GM19467 (cell line): ENCODE results near the gene NTMT1.

Source experiments
- ATAC-seq: cut with Tn5 transposase; IDR thresholded peaks from one replicate; pipeline ENCODE4 v1.9.1; 2021; ENCODE audit warnings: mild to moderate bottlenecking, moderate library complexity; ENCODE audit not compliant: unreplicated experiment

Gene NTMT1

DNA sequence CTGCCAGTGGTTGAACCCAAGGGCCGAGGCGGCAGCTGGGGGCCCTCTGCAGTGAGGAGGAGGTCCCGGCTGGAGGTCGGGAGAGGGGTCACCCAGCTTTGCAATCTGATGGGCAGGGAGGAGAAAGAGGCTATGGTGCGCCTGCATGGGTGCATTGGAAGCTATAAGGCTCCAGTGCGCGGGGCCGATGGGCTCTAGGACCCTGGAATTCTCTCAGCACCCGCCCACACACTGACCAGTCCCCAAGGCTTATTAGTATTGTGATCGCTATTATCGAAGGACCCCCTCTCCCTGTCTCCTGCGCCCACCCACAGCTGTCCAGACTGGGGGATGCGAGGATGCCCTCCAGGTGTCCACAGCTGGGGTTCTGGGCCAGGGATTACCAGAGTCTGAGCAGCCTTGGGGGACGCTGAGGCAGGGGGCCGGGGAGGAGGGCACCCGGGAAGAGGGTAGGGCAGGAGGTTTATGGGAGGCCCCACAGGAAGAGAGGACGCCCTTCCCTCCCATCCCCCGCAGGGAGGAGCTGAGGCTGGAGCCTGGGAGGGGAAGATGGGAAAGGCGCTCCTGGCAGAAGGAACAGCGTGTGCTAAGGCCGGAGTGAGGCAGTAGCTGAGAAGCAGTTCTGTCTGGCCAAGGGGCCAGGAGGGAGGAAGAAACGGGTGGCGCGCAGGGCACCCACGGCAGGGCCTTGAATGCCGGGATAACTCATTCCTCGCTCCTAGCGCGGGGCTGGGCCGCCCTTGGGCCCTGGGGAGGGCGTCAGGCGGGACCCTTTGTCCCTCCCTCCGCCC, 29.2 kb upstream of the NTMT1 start:
- ATAC-seq: no peak

DNA sequence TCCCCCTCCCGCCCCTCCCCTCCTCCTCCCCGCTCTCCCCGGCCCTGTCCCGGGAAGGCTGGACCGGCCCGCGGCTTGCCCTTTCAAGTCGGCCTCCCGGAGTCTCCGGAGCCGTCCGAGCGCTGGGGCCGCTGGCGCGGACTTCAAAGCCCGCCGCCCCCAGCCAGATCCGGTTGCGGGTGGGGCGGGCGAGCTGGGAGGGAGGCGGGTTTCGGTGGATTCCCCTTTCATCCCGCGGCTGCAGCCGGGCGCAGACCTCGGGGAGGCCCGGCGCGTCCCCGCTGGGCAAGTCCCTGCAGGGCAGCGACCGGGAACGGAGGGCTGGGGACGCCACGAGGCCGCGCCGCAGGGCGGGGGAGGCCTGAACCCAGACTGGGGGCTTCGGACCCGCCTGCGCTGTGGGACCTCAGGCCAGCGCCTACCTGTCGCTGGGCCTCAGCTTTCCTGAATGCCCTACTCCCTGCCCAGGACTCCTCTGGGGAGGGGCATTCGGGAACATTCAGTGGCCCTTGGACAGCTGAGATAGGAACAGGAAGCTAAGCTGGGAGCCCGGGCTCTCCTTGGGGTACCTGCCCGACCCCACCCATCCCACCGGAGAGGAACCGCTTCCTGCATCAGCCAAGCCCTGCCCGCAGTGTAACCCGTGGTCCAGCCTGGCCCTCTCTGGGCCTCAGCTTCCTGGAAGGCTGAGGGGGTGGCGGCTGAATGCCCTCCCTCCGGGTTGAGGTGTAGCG, 28.4 kb upstream of the NTMT1 start:
- no peak for ATAC-seq

DNA sequence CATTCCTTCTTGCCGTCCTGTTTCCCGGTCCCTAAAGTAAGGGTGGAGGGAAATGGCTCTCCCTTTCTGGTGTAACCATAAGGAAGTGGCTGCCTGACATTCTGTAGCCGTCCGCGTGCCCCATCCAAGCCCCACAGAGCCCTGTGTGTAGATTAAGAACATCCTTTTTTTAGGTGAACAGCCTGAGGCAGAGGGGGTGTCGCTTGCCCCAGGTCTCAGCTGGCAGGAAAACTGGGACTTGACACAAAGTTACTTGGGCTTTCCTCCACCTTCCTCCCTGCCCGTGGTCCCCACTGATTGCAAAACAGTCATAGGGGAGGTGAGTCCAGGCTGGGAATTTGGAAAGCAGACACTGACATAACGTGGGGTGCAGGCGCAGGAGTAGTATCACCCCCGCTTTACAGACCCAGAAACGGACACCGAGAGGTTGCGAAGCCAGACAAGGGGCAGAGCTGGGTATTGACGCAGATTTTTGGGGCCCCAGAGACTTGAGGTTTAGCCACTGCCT, 27.8 kb upstream of the NTMT1 start:
- ATAC-seq: no peak

DNA sequence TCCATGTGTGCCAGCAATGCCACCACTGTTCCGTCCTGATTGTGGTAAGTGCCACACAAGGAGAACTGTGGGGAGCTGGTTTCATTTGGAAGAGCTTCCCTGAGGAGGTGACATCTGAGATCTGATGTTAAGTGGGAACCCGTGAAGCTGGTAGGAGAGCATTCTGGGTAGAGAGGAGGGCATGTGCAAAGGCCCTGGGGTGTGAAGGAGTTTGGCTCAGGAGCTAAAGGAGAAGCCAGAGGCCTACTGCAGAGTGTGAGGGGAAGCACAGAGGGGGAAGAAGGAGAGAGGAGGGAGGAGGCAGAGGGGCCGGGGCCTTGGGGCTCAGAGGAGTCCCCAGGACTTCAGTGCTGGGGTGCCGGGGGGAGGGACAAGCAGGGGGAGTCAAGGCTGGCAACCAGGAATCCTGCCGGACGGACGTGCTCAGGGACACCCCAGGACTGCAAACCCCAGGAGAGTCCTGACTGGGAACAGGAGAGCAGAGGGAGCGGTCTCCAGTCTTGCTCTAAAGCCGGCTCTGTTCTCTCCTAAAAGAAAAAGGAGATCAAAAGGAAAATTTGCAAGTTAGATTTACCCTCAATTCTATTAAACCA, 24.8 kb upstream of the NTMT1 start:
- ATAC-seq: no peak

DNA sequence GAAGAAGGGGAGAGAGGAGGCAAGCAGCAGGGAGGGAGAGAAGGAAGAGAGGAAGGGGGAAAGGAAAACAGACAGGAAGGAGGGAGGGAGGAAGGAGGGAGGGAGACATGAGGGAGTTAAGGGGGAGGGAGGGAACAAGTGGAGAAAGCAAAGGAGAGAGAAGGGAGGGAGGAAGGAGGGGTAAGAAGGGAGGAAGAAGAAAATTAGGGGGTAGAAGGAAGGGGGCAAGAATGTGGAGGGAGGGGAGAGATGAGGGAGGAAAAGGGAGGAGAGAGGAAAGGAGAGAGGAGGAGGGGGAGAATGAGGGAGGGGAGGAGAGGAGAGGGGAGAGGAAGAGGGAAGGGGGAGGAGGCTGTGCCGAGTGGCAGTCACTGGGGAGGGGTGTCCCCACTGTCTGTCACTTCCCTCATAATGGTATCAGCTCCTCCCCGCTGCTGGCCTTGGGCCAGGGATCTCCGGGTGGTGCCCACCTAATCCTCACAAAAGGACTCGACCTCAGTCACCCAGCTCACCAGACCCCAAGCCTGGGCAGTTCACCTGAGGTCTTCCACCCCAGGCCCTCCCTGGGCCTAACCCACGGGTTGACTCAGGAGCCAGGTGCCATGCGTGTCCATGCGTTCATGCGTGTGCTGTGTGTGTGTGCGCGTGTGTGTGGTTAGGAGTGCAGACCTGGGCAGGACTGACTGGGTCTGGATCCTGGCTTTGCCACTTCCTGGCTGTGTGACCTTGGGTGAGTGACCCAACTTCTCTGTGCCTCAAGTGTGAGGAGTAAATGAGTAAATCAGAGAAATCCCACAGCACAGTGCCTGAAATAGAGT, 23.2 kb upstream of the NTMT1 start:
- no peak for ATAC-seq

DNA sequence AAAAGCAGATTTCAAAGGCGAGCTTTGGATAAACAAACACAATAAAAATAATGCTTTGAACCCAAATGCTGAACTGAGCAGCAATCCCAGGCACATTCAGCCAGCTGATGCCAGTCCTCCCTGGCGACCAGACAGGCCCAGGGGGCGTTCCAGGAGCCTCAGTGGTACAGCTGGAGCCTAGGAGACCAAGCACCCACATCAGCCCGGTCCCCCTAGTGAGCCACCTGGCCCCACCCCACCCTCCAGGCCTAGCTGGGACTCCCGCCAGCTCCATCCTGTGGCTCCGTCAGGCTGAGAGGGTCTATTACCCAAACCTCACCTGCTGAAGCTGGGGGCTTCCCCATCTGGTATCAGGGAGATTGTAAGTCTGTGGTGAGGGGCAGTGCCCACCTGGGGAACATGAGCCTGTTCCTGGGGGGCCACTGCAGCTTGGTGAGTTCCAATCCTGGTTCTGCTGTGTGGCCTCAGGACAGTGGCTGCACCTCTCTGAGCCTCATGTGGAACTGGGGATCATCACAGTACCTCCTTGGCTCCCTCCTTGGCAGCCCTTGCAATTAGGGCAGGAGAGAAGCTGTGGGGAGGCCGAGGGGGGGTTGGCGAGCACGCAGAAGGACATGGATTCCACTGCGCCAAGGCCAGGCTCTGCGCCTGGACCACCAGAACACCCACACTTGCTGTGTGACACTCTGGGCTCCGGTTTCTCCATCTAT, 21.8 kb upstream of the NTMT1 start:
- no peak for ATAC-seq

DNA sequence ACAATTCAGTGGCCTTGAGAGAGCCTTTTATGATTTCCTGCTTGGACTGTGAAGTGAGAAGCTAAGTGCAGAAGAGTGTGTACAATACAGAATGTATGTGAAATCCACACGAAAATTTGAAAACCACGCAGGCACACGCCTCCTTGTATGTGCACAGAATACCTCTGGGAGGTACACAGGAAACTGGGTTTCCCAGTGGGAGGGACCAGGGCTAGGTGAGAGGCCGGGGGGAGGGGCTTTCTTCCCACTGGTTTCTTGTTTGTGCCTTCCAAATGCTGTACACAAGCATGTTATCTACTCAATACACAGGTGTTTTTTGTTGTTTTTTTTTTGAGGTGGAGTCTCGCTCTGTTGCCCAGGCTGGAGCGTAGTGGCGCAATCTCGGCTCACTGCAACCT, 21.2 kb upstream of the NTMT1 start:
- ATAC-seq: no peak

DNA sequence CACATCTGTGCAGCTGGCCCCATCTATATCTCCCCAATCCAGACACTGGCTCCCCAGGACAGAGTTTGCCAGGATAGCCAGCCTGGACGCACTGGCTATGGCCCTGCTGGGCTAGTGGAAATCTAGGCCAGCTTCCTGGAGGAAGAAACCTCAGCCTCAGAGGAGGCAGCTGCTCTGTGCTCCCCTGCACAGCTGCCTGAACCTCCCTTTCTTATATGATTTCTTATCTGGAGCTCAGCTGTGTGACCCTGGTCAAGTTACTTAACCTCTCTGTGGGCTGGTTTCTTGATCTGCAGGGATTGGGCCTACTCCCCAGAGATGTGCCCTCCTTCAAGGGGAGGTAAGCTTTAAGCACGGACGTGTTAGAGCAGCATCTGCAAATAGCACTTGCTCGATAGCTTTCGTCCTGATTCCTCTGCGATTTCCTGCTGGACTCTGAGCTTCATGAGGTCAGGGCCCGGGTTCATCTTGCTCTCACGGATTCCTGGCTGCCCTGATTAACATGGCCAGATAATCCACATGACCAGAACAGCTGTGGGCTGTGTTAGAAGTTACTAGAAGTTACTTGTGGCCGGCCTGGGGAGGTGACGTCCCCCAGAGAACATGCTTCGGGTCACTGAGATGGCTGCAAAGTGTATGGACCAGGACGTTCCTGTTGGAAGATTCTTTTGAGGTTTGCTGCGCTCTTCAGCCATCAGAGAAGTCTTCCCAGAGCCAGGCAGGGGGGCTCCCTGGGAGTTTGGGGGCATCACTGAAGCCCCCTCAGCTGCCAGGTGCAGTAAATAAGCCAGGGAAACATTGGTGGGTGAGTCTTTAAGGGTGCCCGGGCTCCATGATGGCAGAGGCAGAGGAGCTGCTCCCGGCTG, 19.6 kb upstream of the NTMT1 start:
- ATAC-seq: no peak

DNA sequence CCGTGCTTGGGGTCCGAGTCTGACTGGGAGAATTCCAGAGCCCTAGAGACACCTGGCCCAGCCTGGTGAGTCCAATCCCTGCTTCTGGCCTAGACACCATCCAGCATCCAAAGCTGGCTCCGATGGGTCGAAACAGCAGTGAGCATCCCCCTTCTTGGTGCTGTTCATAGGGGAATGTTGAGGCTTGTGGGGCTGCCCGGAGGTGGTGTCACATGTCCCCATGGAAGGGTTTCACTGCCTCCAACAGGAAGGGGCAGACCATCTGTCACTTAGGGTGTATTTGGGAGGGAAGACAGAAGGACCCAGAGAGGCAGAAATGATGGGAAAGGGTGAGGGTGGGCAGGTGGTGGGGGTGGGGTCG, 19.0 kb upstream of the NTMT1 start:
- ATAC-seq: no peak

DNA sequence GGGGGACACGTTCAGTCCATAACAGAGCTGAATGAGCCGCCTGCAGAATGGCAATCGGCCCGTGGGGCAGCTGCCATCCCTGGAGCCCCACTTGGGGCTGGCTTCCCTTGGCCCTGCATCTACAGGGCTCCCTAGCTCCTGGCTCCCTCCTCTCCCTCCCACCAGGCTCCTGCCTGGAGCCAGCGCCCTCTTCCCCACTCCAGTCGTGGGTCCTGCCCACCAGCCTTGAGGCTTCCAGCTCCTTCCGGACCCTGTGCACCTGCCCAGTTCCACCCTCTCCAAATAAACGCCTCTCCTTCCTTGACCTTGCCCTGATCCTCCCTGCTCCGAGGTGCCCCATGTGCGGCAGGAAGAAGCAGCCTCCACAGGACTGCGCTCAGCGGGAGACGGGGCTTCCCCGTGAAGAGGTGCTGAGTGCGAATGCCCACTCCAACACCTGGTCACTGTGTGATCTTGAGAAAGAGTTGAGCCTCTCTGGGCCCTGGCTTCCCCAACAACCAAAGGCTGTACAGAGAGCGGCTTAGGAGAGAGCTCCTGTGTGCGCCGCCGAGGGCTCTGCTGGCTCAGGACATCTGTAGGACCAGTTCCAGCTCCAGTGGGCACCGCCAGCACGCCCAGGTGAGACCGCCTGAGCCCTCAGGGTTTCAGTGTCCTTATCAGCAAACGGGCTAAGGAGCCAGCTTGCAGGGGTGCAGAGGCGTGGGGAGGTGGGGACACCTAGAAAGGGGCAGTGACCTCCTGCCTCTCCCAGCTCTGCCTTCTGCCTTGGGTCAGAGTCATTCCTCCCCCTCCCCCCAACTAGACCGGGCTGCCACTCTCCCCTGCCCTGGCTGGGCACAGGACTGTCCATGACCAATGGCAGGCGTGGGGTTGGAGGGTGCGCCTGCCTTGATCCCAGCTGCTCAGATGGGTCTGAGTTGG, 17.1 kb upstream of the NTMT1 start:
- ATAC-seq: no peak

DNA sequence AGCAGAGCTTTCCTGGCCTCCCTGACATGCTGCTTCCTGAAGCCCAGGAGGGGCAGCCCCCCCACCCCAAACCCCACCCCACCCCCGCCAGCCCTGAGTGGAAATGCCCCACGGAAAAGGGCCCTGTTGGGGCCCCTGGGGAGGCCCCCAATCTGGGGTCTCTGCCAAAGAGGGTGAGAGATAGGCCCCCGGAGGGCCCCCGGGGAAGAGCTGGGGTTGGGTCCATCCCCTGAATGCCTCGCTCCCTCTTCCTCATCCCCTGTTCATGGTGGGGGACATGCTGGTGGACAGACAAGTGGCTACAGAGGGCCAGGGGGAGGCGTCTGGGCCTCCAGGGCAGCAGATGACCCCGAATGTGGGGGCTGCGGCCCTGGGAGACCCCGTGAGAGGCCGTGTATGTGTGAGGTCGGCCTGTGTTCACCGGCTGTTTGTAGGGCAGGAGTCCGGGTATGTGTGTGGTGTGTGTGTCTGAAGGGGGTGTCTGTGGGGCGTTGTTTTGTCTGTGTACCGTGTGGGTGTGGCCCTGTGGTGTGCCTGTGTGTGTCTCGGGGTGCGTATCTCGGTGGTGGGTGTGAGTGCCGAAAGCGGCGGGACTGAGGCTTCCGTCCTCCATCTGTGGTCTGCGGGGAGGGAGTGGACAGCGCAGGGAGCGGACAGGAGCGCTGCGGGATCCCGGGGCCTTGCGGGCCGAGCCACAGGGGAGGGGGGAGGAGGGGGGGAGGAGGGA, 16.3 kb upstream of the NTMT1 start:
- no peak for ATAC-seq

DNA sequence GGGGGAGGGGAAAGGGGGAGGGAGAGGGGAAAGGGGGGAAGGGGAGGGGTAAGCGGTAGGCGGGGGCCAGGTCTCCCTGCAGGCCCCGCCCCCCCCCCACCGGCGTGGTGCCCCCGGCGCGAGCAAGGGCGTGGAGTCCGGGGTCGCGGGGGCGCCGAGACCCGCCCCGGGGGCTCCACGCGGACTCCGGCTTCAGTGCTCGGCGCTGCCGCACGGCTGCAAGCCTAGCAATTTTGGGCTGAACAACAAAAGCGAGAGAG, 15.8 kb upstream of the NTMT1 start:
- no peak for ATAC-seq

DNA sequence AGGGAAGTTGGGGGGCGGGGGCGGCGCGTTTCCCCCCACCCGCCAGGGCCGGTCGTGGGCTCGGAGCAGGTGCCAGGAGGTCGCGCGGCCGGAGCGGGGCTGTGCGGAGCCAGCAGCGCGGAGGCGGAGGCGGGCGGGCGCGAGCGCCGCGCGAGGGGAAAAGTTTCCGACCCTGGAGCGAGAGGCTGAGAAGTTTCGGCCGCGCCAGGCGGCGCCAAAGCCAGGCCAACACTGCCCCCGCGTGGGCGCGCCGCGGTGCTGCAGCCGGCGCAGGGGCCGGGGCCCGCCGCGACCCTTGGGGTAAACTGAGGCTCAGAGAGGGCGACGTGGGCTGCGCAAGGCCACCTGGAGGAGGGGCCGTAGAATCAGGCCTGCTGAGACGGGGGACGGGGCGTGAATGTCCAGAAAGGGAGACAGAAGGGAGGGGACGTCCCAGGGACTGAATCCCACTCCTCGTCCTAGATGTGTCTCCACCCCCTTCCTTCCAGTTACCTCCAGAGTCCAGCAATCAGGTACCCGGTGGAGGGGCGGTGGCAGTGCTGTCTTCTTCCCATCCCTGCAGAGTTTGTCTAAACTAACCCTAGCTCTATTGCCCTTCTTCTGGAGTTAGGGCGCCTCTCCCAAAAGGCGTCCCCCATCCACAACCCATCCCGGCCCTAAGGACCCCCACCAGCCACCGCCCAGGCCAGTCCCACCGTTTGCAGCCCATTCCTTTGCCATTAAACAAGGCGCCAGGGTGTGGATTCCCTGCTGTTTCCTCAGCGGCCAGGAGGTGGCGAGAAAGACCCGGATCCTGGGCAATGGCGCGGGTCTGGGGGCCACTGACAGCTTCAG, 15.3 kb upstream of the NTMT1 start:
- ATAC-seq: no peak

DNA sequence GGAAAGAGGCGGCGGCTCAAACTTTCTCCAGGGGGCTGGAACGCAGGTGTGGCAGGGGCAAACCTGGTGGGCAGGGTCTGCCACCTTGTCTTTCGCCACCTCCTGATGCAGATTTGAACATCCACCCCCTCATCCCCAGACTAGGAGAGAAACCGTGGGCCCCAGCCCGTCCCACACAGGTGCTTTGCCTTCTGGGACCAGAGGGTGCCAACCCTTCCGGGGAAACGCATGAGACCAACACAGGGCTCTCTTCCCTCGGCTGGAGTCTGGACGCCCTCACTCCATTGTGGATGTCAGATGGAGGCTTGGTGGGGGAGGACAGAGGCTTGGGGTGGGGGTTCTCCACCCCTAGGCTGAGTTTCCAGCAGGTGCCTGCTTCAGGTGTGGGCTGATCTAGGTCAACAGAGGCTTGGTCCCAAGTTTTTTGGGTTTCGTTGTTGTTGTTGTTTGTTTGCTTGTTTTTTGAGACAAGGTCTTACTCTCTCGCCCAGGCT, 14.6 kb upstream of the NTMT1 start:
- ATAC-seq: no peak

DNA sequence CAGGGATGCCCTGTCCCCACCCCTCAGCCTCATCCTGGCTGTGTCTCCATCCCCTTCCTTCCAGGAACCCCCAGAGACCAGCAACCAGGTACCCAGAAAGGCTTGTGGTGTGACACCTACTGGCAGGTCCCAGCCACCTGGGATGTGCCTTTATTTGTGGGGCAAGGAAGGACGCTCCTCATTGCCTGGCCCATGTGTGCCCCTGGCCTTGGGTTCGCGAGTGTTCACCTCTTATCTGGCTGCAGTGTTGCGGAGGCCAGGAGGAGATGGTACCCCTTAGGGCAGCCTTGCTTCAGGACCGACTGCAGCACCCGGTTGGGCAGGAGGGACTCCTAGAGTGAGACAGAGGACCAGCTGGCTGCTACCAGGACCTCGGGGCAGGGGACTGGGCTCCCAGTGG, 13.8 kb upstream of the NTMT1 start:
- ATAC-seq: no peak

DNA sequence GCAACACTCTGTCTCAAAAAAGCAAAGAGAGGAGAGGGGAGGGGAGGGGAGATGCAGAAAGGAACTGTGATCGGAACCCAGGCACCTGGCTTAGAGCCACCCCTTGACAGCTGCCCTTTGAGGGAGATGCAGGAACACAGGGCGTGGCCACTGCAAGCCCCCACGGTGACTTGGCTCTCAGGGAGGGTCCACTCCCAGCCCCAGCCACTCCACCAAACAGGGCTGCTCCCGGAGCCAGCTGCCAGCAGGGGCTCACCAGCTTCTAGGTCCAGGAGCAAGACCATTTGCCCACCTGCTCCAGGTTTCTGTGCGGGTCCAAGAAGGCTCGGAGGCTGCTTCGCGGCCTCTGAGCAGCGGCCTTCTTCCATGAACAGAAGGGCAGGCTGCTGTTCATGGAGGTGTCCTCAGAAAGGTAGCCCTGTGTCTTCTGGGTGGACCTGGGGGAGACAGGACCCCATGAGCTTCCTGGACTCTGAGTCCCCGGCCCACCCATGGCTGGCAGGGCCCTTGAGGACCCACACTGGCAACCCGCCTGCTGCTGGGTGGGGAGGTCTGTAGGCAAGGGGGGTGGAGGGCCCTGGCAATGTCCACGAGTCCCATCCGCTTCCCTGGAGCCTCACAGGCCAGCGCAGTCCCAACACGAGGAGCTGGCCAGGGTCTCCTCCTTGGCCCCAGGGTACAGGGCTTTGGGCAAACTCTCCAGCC, 13.0 kb upstream of the NTMT1 start:
- ATAC-seq: no peak
